A549 treated with CpdA at 1 μM for 4 hours (cell line): ENCODE data around the gene MYLIP. TPM values are rescaled to one million over a fixed set of nuclear protein-coding genes. Genes with fewer than 3 reads are reported as not detected.

Experiments
- total RNA-seq: library from RNA; stranded (reverse); fragments of 200-300 nt; extraction: Qiagen RNA extraction; gene quantifications from 5 replicates; pipeline ENCODE4 v1.2.3, GENCODE V29; 2022; ENCODE audit warnings: low read depth

The MYLIP gene
- 2.7 to 3.4 TPM (median 3.1 TPM) in 5 replicates for total RNA-seq

DNA sequence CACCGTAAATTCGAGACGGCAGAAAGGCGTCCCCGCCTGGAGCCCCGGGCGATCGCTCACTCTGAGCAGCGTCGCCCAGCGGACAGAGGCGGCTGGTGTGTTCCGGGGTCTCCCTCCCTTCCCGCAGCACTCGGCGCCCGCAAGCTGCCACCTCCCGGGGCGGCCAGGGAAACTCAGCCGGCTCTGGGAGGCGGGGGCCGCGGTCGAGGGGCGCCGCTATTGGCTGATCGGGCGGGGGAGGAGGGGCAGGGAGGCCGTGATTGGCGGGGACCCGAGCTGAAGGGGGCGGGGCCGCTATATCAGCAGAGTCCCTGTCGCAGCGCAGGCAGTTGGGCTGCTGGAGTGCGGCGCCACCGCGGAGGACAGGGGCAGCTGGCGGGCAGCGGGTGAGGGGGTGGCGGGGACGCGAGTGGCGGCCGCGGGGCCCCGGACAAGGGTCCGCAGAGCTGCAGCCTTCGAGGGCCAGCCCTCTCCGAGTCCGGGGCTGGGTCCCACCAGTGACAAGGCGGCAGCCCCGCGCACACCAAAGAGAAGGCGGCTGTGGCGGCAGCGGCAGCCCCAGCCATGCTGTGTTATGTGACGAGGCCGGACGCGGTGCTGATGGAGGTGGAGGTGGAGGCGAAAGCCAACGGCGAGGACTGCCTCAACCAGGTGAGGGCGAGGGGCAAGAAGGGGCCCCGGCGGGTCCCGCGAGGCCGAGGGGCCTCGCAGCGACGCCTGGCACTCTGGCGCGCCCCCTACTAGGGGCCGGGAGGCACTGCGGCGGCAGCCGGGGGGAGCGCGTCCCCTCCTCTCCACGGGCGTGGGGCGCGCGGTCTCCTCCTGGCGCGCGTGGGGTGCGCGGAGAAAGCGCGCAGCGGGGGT lies at the start of gene MYLIP:
MYLIP (plus strand) TSS at position 328 of the 864 bp plus-strand sequence; CDS start at position 565, 237 bp downstream.

Other genes with a start within 250 kb of the MYLIP start
- gene GMPR, start 109.5 kb downstream of the MYLIP start, total RNA-seq: 0.21 to 0.52 TPM (median 0.36 TPM) in 4 of 5 replicates, not detected in the other